GM12878 (cell line): Measurements from ENCODE around the gene NAP1L4. TPM values are rescaled to one million over a fixed set of nuclear protein-coding genes. Genes with fewer than 3 reads are reported as not detected.

ENCODE experiments used
- ATAC-seq: fragments of 200-7000 bp; cut with Tn5 transposase; 3 replicates; pipeline ENCODE4 v1.9.1; 2020; ENCODE audit warnings: mild to moderate bottlenecking, moderate library complexity
- BruUV-seq: library from RNA; stranded (reverse); fragments of 400-500 nt; replicated peaks from 2 replicates; lab custom pipeline; 2021; lab: Mats Ljungman, UMichigan
- CTCF ChIA-PET: fragments of 300-600 bp; sonication (Branson Sonifier 250); formaldehyde crosslinking; extraction: SDS; loops from one replicate; lab custom pipeline; 2021; ENCODE audit warnings: inconsistent platforms; lab: Yijun Ruan, JAX
- POLR2A ChIA-PET: fragments of 350-600 bp; formaldehyde crosslinking; extraction: SDS; loops from one replicate; lab custom pipeline; 2021; ENCODE audit warnings: inconsistent platforms; lab: Charles Lee
- RAD21 ChIA-PET: fragments of 300-600 bp; sonication (Branson Sonifier 250); formaldehyde crosslinking; loops from one replicate; lab custom pipeline; 2023; ENCODE audit warnings: antibody characterized with exemption; ENCODE audit not compliant: unreplicated experiment; lab: Charles Lee
- SMC1A ChIA-PET: fragments of 300-600 bp; sonication (Branson Sonifier 250); formaldehyde crosslinking; loops from one replicate; lab custom pipeline; 2023; ENCODE audit not compliant: unreplicated experiment, uncharacterized antibody; lab: Charles Lee
- DNase-seq: peaks from one replicate; pipeline ENCODE4 v3.0.0-alpha.2; 2011; ENCODE audit warnings: low read depth, low spot score
- FAIRE-seq: peaks from 3 replicates; lab custom pipeline; 2011; peaks lifted over from hg19 to GRCh38; lab: Jason Lieb, UNC
- H2AFZ ChIP-seq: 2 replicates; pipeline ENCODE4 v1.6.0; 2011; ENCODE audit warnings: low read depth, low read length, control low read depth; ENCODE audit not compliant: control insufficient read depth
- H3K27ac ChIP-seq: 2 replicates; pipeline ENCODE4 v1.5.1; 2011; ENCODE audit warnings: control low read depth; ENCODE audit not compliant: control insufficient read depth, insufficient read depth
- H3K27me3 ChIP-seq, 2 experiments: replicated peaks in 1 of 2; 2 replicates each; pipeline versions ENCODE4 v1.6.0 to v1.6.1; 2011; ENCODE audit warnings: low read length in 1 of 2; ENCODE audit not compliant: control insufficient read depth in 2 of 2, insufficient read depth in 2 of 2
- H3K36me3 ChIP-seq, 2 experiments: 2 replicates each; pipeline ENCODE4 v1.5.1; 2011; ENCODE audit warnings: low read length in 1 of 2; ENCODE audit not compliant: control insufficient read depth in 2 of 2, insufficient read depth in 2 of 2
- H3K4me1 ChIP-seq: 2 replicates; pipeline ENCODE4 v1.6.1; 2011; ENCODE audit warnings: mild to moderate bottlenecking, low read length, moderate library complexity, mixed read lengths; ENCODE audit not compliant: control insufficient read depth, insufficient read depth
- H3K4me2 ChIP-seq: 2 replicates; pipeline ENCODE4 v1.6.0; 2011; ENCODE audit warnings: control low read depth; ENCODE audit not compliant: control insufficient read depth, insufficient read depth
- H3K4me3 ChIP-seq: fragments of 200-600 bp; sonication (generic); 2 replicates; pipeline ENCODE4 v1.5.1; 2016
- H3K79me2 ChIP-seq: 2 replicates; pipeline ENCODE4 v1.6.0; 2011; ENCODE audit warnings: low read length; ENCODE audit not compliant: control insufficient read depth, insufficient read depth
- H3K9ac ChIP-seq: 2 replicates; pipeline ENCODE4 v1.8.0; 2011; ENCODE audit warnings: low read length, control low read depth, mixed read lengths; ENCODE audit not compliant: control insufficient read depth, insufficient read depth
- H3K9me3 ChIP-seq: replicated peaks from 3 replicates; pipeline ENCODE4 v1.5.1; 2011; ENCODE audit warnings: mild to moderate bottlenecking, low read length; ENCODE audit not compliant: control insufficient read depth, insufficient read depth
- H4K20me1 ChIP-seq: 2 replicates; pipeline ENCODE4 v1.6.0; 2011; ENCODE audit not compliant: control insufficient read depth, insufficient read depth
- BHLHE40 ChIP-seq, 2 experiments: fragments of 450-650 bp in 1 of 2; IDR thresholded peaks; 2 replicates each; pipeline ENCODE4 v1.6.1; 2011 to 2017; ENCODE audit warnings: low read depth in 2 of 2, borderline replicate concordance in 1 of 2, improper control_type of control experiment in 1 of 2, low read length in 1 of 2, mild to moderate bottlenecking in 1 of 2
- E4F1 ChIP-seq: fragments of 450-650 bp; IDR thresholded peaks from 2 replicates; pipeline ENCODE4 v1.6.1; 2018; ENCODE audit warnings: borderline replicate concordance, mild to moderate bottlenecking; ENCODE audit not compliant: partially characterized antibody
- IKZF1 ChIP-seq: fragments of 450-650 bp; conservative IDR thresholded peaks from 2 replicates; pipeline ENCODE4 v1.6.1; 2017; ENCODE audit warnings: antibody characterized with exemption, mild to moderate bottlenecking
- IKZF2 ChIP-seq, 2 experiments: fragments of 450-650 bp; IDR thresholded peaks; 2 replicates each; pipeline ENCODE4 v1.6.1; 2017; ENCODE audit warnings: mild to moderate bottlenecking in 2 of 2, moderate library complexity in 2 of 2
- MEF2B ChIP-seq: fragments of 450-650 bp; IDR thresholded peaks from 2 replicates; pipeline ENCODE4 v1.6.1; 2018; ENCODE audit warnings: mild to moderate bottlenecking, moderate library complexity; ENCODE audit not compliant: partially characterized antibody, poor library complexity, severe bottlenecking
- NBN ChIP-seq: fragments of 450-650 bp; IDR thresholded peaks from 2 replicates; pipeline ENCODE4 v1.6.1; 2016
- NRF1 ChIP-seq: conservative IDR thresholded peaks from 2 replicates; pipeline ENCODE4 v1.6.1; 2011; ENCODE audit warnings: mild to moderate bottlenecking, low read depth, low read length, improper control_type of control experiment
- POLR2A ChIP-seq: IDR thresholded peaks from 2 replicates; pipeline ENCODE4 v1.6.1; 2011; ENCODE audit warnings: low read depth, mild to moderate bottlenecking, low read length
- RUNX3 ChIP-seq: IDR thresholded peaks from 2 replicates; pipeline ENCODE4 v1.6.1; 2012; ENCODE audit warnings: low read length, inconsistent platforms
- SPI1 ChIP-seq: IDR thresholded peaks from 2 replicates; pipeline ENCODE4 v1.6.1; 2011; ENCODE audit warnings: low read depth, mild to moderate bottlenecking, low read length, moderate library complexity, borderline replicate concordance; ENCODE audit not compliant: insufficient read depth
- TAF1 ChIP-seq: IDR thresholded peaks from 2 replicates; pipeline ENCODE4 v1.6.1; 2011; ENCODE audit warnings: mild to moderate bottlenecking, low read depth, low read length, borderline replicate concordance
- USF1 ChIP-seq: IDR thresholded peaks from 2 replicates; pipeline ENCODE4 v1.6.1; 2011; ENCODE audit warnings: borderline replicate concordance, low read depth, mild to moderate bottlenecking, moderate library complexity, mixed read lengths, low read length; ENCODE audit not compliant: insufficient read depth; ENCODE audit errors: extremely low read length
- YBX1 ChIP-seq: fragments of 450-650 bp; IDR thresholded peaks from 2 replicates; pipeline ENCODE4 v1.6.1; 2016; ENCODE audit warnings: antibody characterized with exemption
- ZNF384 ChIP-seq: IDR thresholded peaks from 2 replicates; pipeline ENCODE4 v1.6.1; 2012; ENCODE audit warnings: low read depth, mild to moderate bottlenecking, low read length, improper control_type of control experiment, borderline replicate concordance
- WGBS: methylation state at CpG from one replicate; pipeline ENCODE4 v1.1.6; 2016; ENCODE audit warnings: low lambda C conversion rate; ENCODE audit not compliant: insufficient replicate concordance, insufficient coverage; ENCODE audit errors: missing lambda C conversion rate; 5-methylcytosine and 5-hydroxymethylcytosine counted together
- in situ Hi-C: fragments of 300-500 bp; cut with MboI; formaldehyde crosslinking; loops from 9 replicates; pipeline ENCODE4 v1.14.3; 2018; ENCODE audit warnings: mixed read lengths
- intact Hi-C: fragments of 100-400 bp; cut with micrococcal nuclease; formaldehyde crosslinking; loops from one replicate; pipeline ENCODE4 v1.14.2; 2022; ENCODE audit not compliant: unreplicated experiment
- polyA plus RNA-seq, 11 experiments: library from polyadenylated mRNA; depleted of rRNA in 4 of 11; unstranded in 6 of 11; stranded (reverse) in 5 of 11; fragments of >200 nt; fragmentation: Nextera tagmentation in 4 of 11; fragmentation: Illumina TruSeq in 1 of 11; extraction: Ambion mirVana in 4 of 11; extraction: Trizol in 1 of 11; gene quantifications; 1 replicate in 1 of 11; 2 replicates in 10 of 11; pipeline versions ENCODE4 v1.2.1 to v1.2.3, GENCODE V29; 2011 to 2016; ENCODE audit warnings: inconsistent platforms in 2 of 11, missing spikeins in 2 of 11, low read depth in 1 of 11
- total RNA-seq, 4 experiments: library from RNA; depleted of rRNA in 3 of 4; stranded (reverse); fragments of >200 nt in 3 of 4; fragmentation: Illumina TruSeq in 1 of 4; extraction: Trizol in 1 of 4; gene quantifications; 2 replicates each; pipeline versions ENCODE4 v1.2.1 to v1.2.3, GENCODE V29; 2013 to 2021
- TF ChIP-seq, protein P1 (sequence below): IDR thresholded peaks from 2 replicates; pipeline ENCODE4 v1.6.1; 2012; ENCODE audit warnings: low read depth, low read length, improper control_type of control experiment
- TF ChIP-seq, protein P2 (sequence below): IDR thresholded peaks from 2 replicates; pipeline ENCODE4 v1.6.1; 2012; ENCODE audit warnings: low read length, inconsistent platforms

NAP1L4 gene
- total and polyA plus RNA-seq, 10 of the 15 experiments (the other 5 are each of a cell fraction or from before 2014, with no cell fraction given): 24.8 to 198 (median 114) TPM

DNA sequence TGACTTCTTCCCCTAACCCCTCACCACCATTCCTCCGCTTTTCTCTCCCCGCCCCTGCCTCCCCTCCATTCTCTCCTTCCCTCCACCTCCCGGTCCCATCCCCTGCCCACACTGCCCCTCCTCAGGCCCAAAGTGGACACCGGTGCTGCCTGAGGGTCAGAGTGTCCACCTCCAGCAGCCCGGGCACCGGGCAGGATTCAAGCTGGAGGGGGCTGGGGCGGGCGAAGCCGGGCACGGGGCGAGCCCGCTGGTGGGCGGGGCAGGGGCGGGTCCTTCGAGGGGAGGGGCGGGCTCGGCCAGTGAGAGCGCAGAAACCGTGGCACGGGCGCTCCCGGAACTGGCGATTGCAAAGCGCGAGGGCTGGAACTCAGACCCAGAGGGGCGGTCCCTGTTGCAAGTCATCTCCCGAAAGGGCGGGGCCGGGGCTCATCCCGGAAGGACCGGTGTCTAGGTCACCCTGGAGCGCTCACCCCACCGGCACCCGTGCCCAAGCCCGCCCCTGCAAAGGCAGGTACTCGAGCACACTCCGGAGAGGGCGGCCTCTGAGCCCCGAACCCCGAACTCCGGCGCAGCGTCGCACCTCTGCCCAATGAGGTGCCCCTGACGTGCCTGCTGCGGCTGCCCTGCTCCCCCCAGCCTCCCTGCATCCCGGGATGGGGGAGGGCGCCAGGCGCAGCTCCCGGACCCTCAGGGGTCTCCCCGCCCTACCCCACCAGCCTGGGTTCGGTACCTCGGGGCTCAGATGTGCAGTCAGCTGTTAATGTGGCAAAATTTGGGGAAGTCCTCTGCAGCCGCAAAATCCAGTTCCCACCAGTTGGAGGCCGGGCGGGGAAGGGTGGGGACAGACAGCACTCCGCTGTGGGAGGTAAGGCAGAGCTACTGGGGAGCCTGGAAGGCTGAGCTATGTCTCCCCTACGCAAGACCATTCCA, 90.0 kb downstream of the NAP1L4 start:
- ChIA-PET POLR2A (interaction anchor here (0.8 to 2.1 kb wide), 3 partner anchors 10 to 203 kb away, joined by 5 to 8 read pairs (median 6); partner anchors contain the start of genes KCNQ1OT1 and PHLDA2), RAD21 (interaction anchor here (0.6 to 2.2 kb wide), 4 partner anchors 9 to 88 kb away, joined by 3 to 9 read pairs (median 5); no protein-coding TSS in a partner anchor)
- TF ChIP-seq YBX1 (no peak), E4F1 (peak; percentile 50), NBN (no peak), NRF1 (0 out of 2 replicates have a peak, but pooled peaks have one; percentile 3), IKZF2 (IDR thresholded peaks at IDR 0.05) (peak in 1 of 2 experiments; percentile 29; a peak in 1 of 4 replicates), USF1 (no peak), TAF1 (0 out of 2 replicates have a peak, but pooled peaks have one; percentile 28), SPI1 (peak; percentile 55; the same call in 1 of the 2 replicates), POLR2A (peak; percentile 88), BHLHE40 (IDR thresholded peaks at IDR 0.05; ENCODE audit: borderline replicate concordance in 1 of 2, low read depth in 2 of 2, low read length in 1 of 2) (peak; percentile 86 to 94; a peak in 3 of 4 replicates), RUNX3 (no peak), MEF2B (peak; percentile 51), IKZF1 (peak; percentile 74; the same call in 1 of the 2 replicates), ZNF384 (no peak)
- TF ChIP-seq, protein P1, sequence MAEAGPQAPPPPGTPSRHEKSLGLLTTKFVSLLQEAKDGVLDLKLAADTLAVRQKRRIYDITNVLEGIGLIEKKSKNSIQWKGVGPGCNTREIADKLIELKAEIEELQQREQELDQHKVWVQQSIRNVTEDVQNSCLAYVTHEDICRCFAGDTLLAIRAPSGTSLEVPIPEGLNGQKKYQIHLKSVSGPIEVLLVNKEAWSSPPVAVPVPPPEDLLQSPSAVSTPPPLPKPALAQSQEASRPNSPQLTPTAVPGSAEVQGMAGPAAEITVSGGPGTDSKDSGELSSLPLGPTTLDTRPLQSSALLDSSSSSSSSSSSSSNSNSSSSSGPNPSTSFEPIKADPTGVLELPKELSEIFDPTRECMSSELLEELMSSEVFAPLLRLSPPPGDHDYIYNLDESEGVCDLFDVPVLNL: no peak
- TF ChIP-seq, protein P2, sequence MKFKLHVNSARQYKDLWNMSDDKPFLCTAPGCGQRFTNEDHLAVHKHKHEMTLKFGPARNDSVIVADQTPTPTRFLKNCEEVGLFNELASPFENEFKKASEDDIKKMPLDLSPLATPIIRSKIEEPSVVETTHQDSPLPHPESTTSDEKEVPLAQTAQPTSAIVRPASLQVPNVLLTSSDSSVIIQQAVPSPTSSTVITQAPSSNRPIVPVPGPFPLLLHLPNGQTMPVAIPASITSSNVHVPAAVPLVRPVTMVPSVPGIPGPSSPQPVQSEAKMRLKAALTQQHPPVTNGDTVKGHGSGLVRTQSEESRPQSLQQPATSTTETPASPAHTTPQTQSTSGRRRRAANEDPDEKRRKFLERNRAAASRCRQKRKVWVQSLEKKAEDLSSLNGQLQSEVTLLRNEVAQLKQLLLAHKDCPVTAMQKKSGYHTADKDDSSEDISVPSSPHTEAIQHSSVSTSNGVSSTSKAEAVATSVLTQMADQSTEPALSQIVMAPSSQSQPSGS: no peak

More for the DNA sequence above, 90.0 kb downstream of the NAP1L4 start:
- Histone ChIP-seq H3K79me2 (no peaks in the 10 kb centered on the region; the same call in 1 of the 2 replicates), H3K36me3 (no peaks in the 10 kb centered on the region), H3K9ac (peak overlapping the region; percentile 82), H2AFZ (peak overlapping the region; percentile 93), H3K9me3 (no peaks in the 10 kb centered on the region; the same call in 2 of the 3 replicates), H3K27ac (peak overlapping the region; percentile 63), H4K20me1 (no peaks in the 10 kb centered on the region), H3K4me1 (peaks cover 18% of the 10 kb centered on the region), H3K4me3 (peak overlapping the region; percentile 97), H3K4me2 (peak overlapping the region; percentile 88), H3K27me3 (no peaks in the 10 kb centered on the region)
- ChIA-PET CTCF (interaction anchor here (0.6 to 4.4 kb wide), 5 partner anchors 10 to 189 kb away, joined by 3 to 28 read pairs (median 9); no protein-coding TSS in a partner anchor), SMC1A (interaction anchor here (0.9 to 1.6 kb wide), 3 partner anchors 10 to 370 kb away, joined by 3 to 5 read pairs (median 3); no protein-coding TSS in a partner anchor)
- intact Hi-C loops: no loop called here
- FAIRE-seq (peak; percentile 96), ATAC-seq (peak; percentile 99), DNase-seq (peak; percentile 66)
- WGBS: 3% methylated on average over 37 of the region's 58 CpGs
- in situ Hi-C loops: no loop called here
- BruUV-seq: no TSS peak
